Right lobe of liver (tissue), 6 donors: Measurements from ENCODE around the gene XRCC3. TPM values are rescaled to one million over a fixed set of nuclear protein-coding genes. Genes with fewer than 3 reads are reported as not detected.

Experiments used
- ATAC-seq, 4 donors: fragments of 200-7000 bp; cut with Tn5 transposase; one replicate each; pipeline ENCODE4 v1.9.1; 2020; ENCODE audit warnings: mild to moderate bottlenecking in 4 of 4, moderate library complexity in 4 of 4
- DNase-seq, 3 donors: peaks; one replicate each; pipeline ENCODE4 v3.0.0-alpha.2; 2020
- H3K27ac ChIP-seq, 3 donors: fragments of 200-600 bp; one replicate each; pipeline ENCODE4 v1.8.0; 2022
- H3K27me3 ChIP-seq, 2 donors: fragments of 200-600 bp; one replicate each; pipeline ENCODE4 v1.8.0; 2022
- H3K36me3 ChIP-seq, 4 donors: fragments of 200-600 bp; sonication (generic) in 1 of 4; one replicate each; pipeline versions ENCODE4 v1.5.1 to v1.8.0; 2017 to 2022; ENCODE audit warnings: control low read depth in 1 of 4
- H3K4me1 ChIP-seq, 4 donors: fragments of 200-600 bp; sonication (generic) in 1 of 4; one replicate each; pipeline versions ENCODE4 v1.5.1 to v1.8.0; 2017 to 2022; ENCODE audit warnings: control low read depth in 1 of 4
- H3K4me3 ChIP-seq, 3 donors: fragments of 200-600 bp; one replicate each; pipeline ENCODE4 v1.8.0; 2022
- H3K9me3 ChIP-seq, 4 donors: fragments of 200-600 bp; sonication (generic) in 1 of 4; one replicate each; pipeline versions ENCODE4 v1.5.1 to v1.8.0; 2017 to 2022; ENCODE audit warnings: control low read depth in 1 of 4
- CTCF ChIP-seq, 4 donors: fragments of 200-600 bp in 3 of 4; fragments of 450-650 bp in 1 of 4; IDR thresholded peaks; one replicate each; pipeline versions ENCODE4 v1.5.1 to v1.8.0; 2016 to 2022; ENCODE audit warnings: antibody characterized with exemption in 4 of 4, mild to moderate bottlenecking in 2 of 4
- POLR2A ChIP-seq: fragments of 450-650 bp; IDR thresholded peaks from one replicate; pipeline ENCODE4 v1.6.1; 2017; ENCODE audit warnings: antibody characterized with exemption, mild to moderate bottlenecking
- WGBS: methylation state at CpG from one replicate; pipeline ENCODE4 v1.1.6; 2018; ENCODE audit warnings: low coverage, low lambda C conversion rate; ENCODE audit not compliant: insufficient coverage; ENCODE audit errors: missing lambda C conversion rate; 5-methylcytosine and 5-hydroxymethylcytosine counted together
- intact Hi-C, 2 donors: fragments of 100-400 bp; cut with DNase I; formaldehyde crosslinking; loops; one replicate each; pipeline versions ENCODE4 v1.11.2 to v1.14.1; 2022
- total RNA-seq, 6 experiments: library from RNA; depleted of rRNA in 2 of 6; stranded (reverse); fragments of >200 nt in 2 of 6; fragmentation: NEBNext Ultra II Directional in 3 of 6; extraction: Animal tissue kit (Norgen Biotek cat#: 25700) in 3 of 6; gene quantifications; one replicate each; pipeline versions ENCODE4 v1.1.0 to v1.2.4, GENCODE V29; 2016 to 2023
- donor health status: DM: no; HTN: yes; CAD: no.
- donor health status: DM: no; HTN: no; CAD: no.
- donor health status: DM: no; HTN: no; CAD: no.
- donor health status: DM: no; HTN: yes; CAD: no.
- donor health status: DM: no; HTN: yes; CAD: no.

XRCC3 gene
- total RNA-seq, 6 experiments from 2014 or later: 0.88 to 6.3 (median 1.8) TPM

DNA sequence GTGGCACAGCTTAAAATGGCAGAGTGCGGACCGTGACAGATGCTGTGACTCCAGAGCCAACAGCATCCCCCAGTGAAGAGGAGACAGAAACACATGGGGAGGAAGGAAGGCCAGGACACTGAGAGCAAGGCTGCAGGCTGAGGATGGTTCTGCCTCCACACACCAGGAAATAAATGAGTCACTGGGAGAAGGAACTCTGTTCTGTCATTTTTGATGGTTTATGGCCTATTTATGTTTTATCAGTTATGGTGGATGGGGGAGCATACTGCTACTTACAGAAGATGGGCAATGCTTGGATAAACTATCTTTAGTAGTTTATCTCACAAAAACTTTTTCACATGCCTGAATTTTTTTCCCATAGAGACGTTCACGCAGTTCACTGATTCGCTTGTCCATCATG lies 34.2 kb upstream of the XRCC3 start:
- no peak overlapping the region for H3K27ac ChIP-seq
- no peak for ATAC-seq
- 93% methylated on average over 5 of the region's 5 CpGs for WGBS
- DNase-seq: no peak
- no peaks in the 10 kb centered on the region for H3K9me3 ChIP-seq
- H3K4me3 ChIP-seq: no peak overlapping the region
- H3K4me1 ChIP-seq: peaks cover 0 to 15% (median 4%) of the 10 kb centered on the region in 4 donors
- intact Hi-C loops: no loop called here
- TF ChIP-seq CTCF (IDR thresholded peaks at IDR 0.05) (no peak), POLR2A (no peak)
- no peaks in the 10 kb centered on the region for H3K27me3 ChIP-seq
- peaks cover 0 to 19% (median 3%) of the 10 kb centered on the region in 4 donors for H3K36me3 ChIP-seq

DNA sequence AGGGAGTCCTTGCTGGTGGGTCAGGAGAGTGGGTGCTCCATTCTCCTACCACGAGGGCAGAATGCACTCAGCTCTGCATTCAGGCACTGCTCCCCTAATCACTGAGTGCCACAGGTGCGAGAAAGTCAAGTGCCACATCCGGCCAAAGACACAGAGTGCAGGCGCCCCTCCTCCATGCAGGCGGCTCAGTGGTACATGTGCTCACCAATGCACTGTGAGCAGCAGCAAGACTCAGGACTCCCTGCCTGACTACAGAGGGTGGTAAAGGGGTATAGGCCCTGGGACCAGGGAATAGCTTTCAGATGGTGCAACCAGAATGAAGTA lies 33.2 kb upstream of the XRCC3 start:
- Histone ChIP-seq H3K4me1 (peaks cover 0 to 15% (median 4%) of the 10 kb centered on the region in 4 donors), H3K4me3 (no peak overlapping the region), H3K36me3 (peaks cover 0 to 19% (median 3%) of the 10 kb centered on the region in 4 donors), H3K27ac (no peak overlapping the region), H3K27me3 (no peaks in the 10 kb centered on the region), H3K9me3 (no peaks in the 10 kb centered on the region)
- intact Hi-C loops: no loop called here
- no peak for ATAC-seq
- TF ChIP-seq POLR2A: no peak
- TF ChIP-seq CTCF (IDR thresholded peaks at IDR 0.05): no peak
- DNase-seq: no peak
- WGBS: no CpG with 5 or more reads among the region's 5 CpGs

DNA sequence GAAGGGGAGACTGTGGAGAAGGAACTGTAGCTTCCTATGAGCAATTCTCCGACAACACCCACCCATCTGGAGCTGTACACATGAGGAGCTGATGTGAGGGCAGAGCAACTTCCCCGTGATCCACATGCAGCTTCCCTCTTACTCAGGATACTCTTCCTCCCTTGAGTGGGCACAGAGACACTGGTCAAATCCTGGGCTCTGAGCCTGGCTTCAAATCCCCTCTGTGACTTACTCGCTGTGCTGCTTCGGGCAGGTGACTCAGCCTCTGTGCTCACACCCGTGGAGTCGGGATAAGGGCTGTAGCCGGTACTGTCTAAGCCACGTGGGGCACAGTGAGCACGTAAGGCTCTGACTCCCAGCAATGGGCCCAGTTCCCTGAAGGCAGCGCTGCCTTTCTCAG lies 31.4 kb upstream of the XRCC3 start:
- H3K4me3 ChIP-seq: no peak overlapping the region
- no peak overlapping the region for H3K27ac ChIP-seq
- WGBS: 80% methylated on average over 1 of the region's 10 CpGs
- DNase-seq: peak in 1 of 3 donors; percentile 41
- no peak for TF ChIP-seq POLR2A
- no peak for TF ChIP-seq CTCF (IDR thresholded peaks at IDR 0.05)
- peaks cover 0 to 14% (median 3%) of the 10 kb centered on the region in 4 donors for H3K36me3 ChIP-seq
- peaks cover 0 to 21% (median 4%) of the 10 kb centered on the region in 4 donors for H3K4me1 ChIP-seq
- no peaks in the 10 kb centered on the region for H3K27me3 ChIP-seq
- no peak for ATAC-seq
- H3K9me3 ChIP-seq: no peaks in the 10 kb centered on the region
- intact Hi-C loops: no loop called here

DNA sequence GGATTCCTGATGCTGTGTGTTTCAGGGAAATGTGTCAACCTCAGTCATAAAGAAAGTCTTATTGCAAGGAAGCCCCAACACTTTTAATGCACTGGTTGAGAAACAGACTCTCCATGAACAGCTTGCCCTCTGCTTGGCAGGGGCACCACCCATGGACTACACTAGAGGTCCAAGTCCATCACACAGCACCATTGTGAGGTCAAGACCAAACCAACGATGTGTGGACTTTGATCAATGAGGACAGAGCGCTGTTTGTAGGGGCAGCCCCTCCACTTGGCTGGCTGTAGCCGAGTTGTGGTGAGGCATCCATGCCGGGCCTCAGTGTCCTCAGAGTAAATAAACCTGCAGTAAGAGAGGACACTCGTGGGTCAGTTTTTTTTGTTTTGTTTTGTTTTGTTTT lies 30.2 kb upstream of the XRCC3 start:
- DNase-seq (peak; percentile 57 to 87 (median 84)), ATAC-seq (peak; percentile 93 to 95 (median 95))
- no peaks in the 10 kb centered on the region for H3K9me3 ChIP-seq
- no CpG with 5 or more reads among the region's 5 CpGs for WGBS
- intact Hi-C loops: no loop called here
- no peaks in the 10 kb centered on the region for H3K27me3 ChIP-seq
- H3K36me3 ChIP-seq: peaks cover 0 to 14% (median 6%) of the 10 kb centered on the region in 4 donors
- no peak overlapping the region for H3K4me3 ChIP-seq
- TF ChIP-seq POLR2A: no peak
- no peak for TF ChIP-seq CTCF (IDR thresholded peaks at IDR 0.05)
- H3K4me1 ChIP-seq: peaks cover 0 to 21% (median 4%) of the 10 kb centered on the region in 4 donors
- peak overlapping the region in 1 of 3 donors; percentile 27 for H3K27ac ChIP-seq
